GM12891 (cell line): Measurements from ENCODE around the gene DENND4A.
A peak's percentile ranks its signal among the peaks of the same experiment; 100 is the strongest.

Experiments used
- DNase-seq: peaks from one replicate; pipeline ENCODE4 v3.0.0; 2011; ENCODE audit warnings: low spot score; ENCODE audit not compliant: insufficient read length
- FAIRE-seq: peaks from 2 replicates; lab custom pipeline; 2011; peaks lifted over from hg19 to GRCh38; lab: Jason Lieb, UNC
- PAX5 ChIP-seq: IDR thresholded peaks from 2 replicates; pipeline ENCODE4 v1.6.1; 2011; ENCODE audit warnings: low read length, moderate library complexity, mild to moderate bottlenecking; ENCODE audit not compliant: insufficient read depth, severe bottlenecking
- POLR2A ChIP-seq: IDR thresholded peaks from 2 replicates; pipeline ENCODE4 v1.6.1; 2011; ENCODE audit warnings: low read depth, low read length, control low read depth
- POLR2AphosphoS5 ChIP-seq: IDR thresholded peaks from 2 replicates; pipeline ENCODE4 v1.6.1; 2011; ENCODE audit warnings: low read depth, low read length, control low read depth
- POU2F2 ChIP-seq: IDR thresholded peaks from 2 replicates; pipeline ENCODE4 v1.6.1; 2011; ENCODE audit warnings: low read depth, mild to moderate bottlenecking, control low read depth, low read length, moderate library complexity
- SPI1 ChIP-seq: IDR thresholded peaks from 2 replicates; pipeline ENCODE4 v1.6.1; 2011; ENCODE audit warnings: low read depth, low read length, control low read depth
- TAF1 ChIP-seq: IDR thresholded peaks from 2 replicates; pipeline ENCODE4 v1.6.1; 2011; ENCODE audit warnings: low read depth, low read length, control low read depth

DENND4A gene

GRCh38 chr15:65676123-65676522 lies 116.0 kb downstream of the DENND4A start:
- TF ChIP-seq POLR2AphosphoS5 (no peak), SPI1 (no peak), TAF1 (no peak), POU2F2 (no peak), PAX5 (no peak), POLR2A (no peak)
- DNase-seq (no peak), FAIRE-seq (no peak)

GRCh38 chr15:65675551-65675950 lies 116.5 kb downstream of the DENND4A start:
- no peak for TF ChIP-seq POLR2AphosphoS5
- no peak for TF ChIP-seq POU2F2
- no peak for TF ChIP-seq POLR2A
- no peak for TF ChIP-seq TAF1
- TF ChIP-seq PAX5: no peak
- TF ChIP-seq SPI1: no peak
- no peak for FAIRE-seq
- DNase-seq: no peak

GRCh38 chr15:65666257-65666656 lies 125.8 kb downstream of the DENND4A start:
- TF ChIP-seq POLR2A (no peak), POU2F2 (no peak), SPI1 (no peak), POLR2AphosphoS5 (no peak), TAF1 (no peak), PAX5 (no peak)
- FAIRE-seq: no peak
- DNase-seq: no peak

- DNase-seq (no peak), FAIRE-seq (peak; percentile 57)
- TF ChIP-seq POU2F2 (no peak), TAF1 (no peak), POLR2A (no peak), POLR2AphosphoS5 (no peak), PAX5 (no peak), SPI1 (no peak)
These were observed 128.6 kb downstream of the DENND4A start for GRCh38 chr15:65663521-65663920.

- no peak for FAIRE-seq
These were observed 131.2 kb downstream of the DENND4A start for GRCh38 chr15:65660927-65661326.

GRCh38 chr15:65659502-65660052 lies 132.5 kb downstream of the DENND4A start:
- FAIRE-seq: no peak
- TF ChIP-seq POU2F2 (no peak), PAX5 (no peak), POLR2AphosphoS5 (no peak), TAF1 (no peak), POLR2A (no peak), SPI1 (no peak)
- no peak for DNase-seq

More at GRCh38 chr15:65660927-65661326, 131.2 kb downstream of the DENND4A start:
- no peak for DNase-seq
- no peak for TF ChIP-seq SPI1

- TF ChIP-seq POU2F2 (no peak), TAF1 (no peak)
- DNase-seq (no peak), FAIRE-seq (no peak)
These were observed 136.6 kb downstream of the DENND4A start for GRCh38 chr15:65655457-65655856.

- FAIRE-seq (no peak), DNase-seq (no peak)
- TF ChIP-seq SPI1 (no peak), PAX5 (no peak), TAF1 (no peak), POU2F2 (no peak), POLR2A (no peak), POLR2AphosphoS5 (no peak)
These were observed 137.1 kb downstream of the DENND4A start for GRCh38 chr15:65655026-65655425.

- no peak for FAIRE-seq
These were observed 138.1 kb downstream of the DENND4A start for GRCh38 chr15:65653801-65654521.

GRCh38 chr15:65653341-65653740 lies 138.8 kb downstream of the DENND4A start:
- TF ChIP-seq PAX5: no peak
- TF ChIP-seq POU2F2: no peak
- no peak for TF ChIP-seq POLR2AphosphoS5
- TF ChIP-seq SPI1: no peak
- no peak for TF ChIP-seq TAF1
- TF ChIP-seq POLR2A: no peak
- no peak for FAIRE-seq
- no peak for DNase-seq

More at GRCh38 chr15:65653801-65654521, 138.1 kb downstream of the DENND4A start:
- DNase-seq: no peak
- TF ChIP-seq POU2F2: no peak
- TF ChIP-seq PAX5: no peak
- no peak for TF ChIP-seq TAF1
- TF ChIP-seq SPI1: no peak
- no peak for TF ChIP-seq POLR2AphosphoS5
- TF ChIP-seq POLR2A: no peak
